GM10266 (cell line): ENCODE measurements around the gene HBZ.
"Not testable (repeated sequence)": the region's sequence is repeated elsewhere in the genome, so short reads cannot be mapped to it uniquely, and the experiment has no call there.

Experiments used
- DNase-seq: peaks from one replicate; pipeline ENCODE4 v3.0.0; 2012; ENCODE audit errors: extremely low spot score
- TF ChIP-seq, protein P1 (sequence below): IDR thresholded peaks from 2 replicates; pipeline ENCODE4 v1.5.1; 2012; ENCODE audit warnings: mild to moderate bottlenecking, low read depth; ENCODE audit not compliant: control insufficient read depth, insufficient read depth; ENCODE audit errors: missing control alignments

Gene HBZ

DNA sequence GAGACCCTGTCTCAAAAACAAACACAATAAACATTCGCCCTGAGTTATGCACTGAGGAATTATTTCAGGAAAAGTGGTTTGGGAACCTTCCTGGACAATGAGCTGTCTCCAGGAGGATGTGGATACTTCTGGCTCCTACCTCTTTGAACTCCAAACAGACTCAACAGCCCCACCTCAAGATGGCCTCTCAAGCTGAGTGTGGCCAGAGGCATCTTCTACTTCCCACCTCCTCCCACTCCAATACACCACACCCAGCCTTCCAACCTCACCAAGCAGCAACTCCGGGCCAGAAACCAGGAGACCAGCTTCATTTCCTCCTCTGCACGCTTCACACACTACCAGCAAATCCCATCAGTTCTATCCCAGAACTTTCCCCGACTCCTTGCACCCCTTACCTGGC lies 39.4 kb downstream of the HBZ start:
- TF ChIP-seq, protein P1, sequence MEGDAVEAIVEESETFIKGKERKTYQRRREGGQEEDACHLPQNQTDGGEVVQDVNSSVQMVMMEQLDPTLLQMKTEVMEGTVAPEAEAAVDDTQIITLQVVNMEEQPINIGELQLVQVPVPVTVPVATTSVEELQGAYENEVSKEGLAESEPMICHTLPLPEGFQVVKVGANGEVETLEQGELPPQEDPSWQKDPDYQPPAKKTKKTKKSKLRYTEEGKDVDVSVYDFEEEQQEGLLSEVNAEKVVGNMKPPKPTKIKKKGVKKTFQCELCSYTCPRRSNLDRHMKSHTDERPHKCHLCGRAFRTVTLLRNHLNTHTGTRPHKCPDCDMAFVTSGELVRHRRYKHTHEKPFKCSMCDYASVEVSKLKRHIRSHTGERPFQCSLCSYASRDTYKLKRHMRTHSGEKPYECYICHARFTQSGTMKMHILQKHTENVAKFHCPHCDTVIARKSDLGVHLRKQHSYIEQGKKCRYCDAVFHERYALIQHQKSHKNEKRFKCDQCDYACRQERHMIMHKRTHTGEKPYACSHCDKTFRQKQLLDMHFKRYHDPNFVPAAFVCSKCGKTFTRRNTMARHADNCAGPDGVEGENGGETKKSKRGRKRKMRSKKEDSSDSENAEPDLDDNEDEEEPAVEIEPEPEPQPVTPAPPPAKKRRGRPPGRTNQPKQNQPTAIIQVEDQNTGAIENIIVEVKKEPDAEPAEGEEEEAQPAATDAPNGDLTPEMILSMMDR: no peak
- no peak for DNase-seq

DNA sequence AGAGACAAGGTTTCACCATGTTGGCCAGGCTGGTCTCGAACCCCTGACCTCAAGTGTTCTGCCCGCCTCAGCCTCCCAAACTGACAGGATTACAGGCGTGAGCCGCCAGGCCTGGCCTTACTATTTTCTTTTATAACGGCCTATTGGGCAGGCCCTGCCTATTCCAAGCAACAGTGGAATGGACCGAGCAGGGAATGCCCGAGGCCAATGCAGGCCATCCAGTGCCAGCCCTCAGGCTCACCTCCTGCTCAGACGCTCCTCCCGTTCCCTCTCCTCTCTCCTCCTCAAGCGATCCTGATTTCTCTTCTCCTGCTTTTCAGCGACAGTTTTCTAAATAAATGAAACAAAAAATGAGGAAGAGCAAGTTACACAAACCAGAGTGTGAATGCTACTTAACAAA lies 40.2 kb downstream of the HBZ start:
- TF ChIP-seq, protein P1: no peak
- no peak for DNase-seq

DNA sequence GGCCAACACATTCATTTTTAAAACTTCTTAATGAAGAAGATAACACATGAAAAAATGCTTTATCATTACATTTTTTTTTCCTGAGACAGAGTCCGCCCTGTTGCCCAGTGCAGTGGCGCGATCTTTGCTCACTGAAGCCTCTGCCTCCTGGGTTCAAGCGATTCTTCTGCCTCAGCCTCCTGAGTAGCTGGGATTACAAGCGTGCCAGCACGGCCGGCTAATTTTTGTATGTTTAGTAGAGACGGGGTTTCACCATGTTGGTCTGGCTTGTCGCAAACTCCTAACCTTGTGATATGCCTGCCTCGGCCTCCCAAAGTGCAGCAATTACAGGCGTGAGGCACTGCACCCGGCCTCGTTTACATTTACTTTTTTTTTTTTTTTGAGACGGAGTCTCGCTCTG lies 41.0 kb downstream of the HBZ start:
- no peak for DNase-seq
- TF ChIP-seq, protein P1: no peak

DNA sequence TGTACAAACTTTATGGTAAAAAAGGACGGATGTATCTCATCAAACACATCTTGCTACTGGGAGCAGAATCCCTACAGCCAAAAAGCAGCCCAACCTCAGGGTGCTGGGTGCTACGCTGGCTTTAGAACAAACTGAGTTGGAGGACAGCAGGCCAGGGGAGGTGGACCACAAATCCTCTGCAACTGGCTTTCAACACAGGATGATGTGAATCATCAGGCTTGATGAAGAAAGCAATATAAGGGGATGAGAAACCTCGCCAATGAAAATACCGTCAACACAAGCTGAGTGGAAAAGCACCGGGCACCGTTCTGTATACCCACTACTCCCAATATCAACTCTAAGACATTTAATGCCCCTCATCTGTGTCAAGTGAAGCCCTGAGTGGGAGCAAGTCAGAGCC lies 42.1 kb downstream of the HBZ start:
- DNase-seq: no peak
- TF ChIP-seq, protein P1: no peak

DNA sequence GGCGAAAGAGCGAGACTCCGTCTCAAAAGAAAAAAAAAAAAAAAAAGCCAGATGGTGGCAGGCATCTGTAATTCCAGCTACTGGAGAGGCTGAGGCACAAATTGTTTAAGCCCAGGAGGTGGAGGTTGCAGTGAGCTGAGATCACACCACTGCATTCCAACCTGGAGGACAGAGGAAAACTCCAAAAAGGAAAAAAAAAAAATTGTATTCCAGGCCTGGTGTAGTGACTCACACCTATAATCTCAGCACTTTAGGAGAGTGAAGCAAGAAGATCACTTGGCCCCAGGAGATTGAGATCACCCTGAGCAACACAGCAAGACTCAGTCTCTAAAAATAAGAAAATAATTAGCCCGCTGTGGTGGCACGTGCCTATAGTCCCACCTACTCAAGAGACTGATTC lies 47.9 kb downstream of the HBZ start:
- TF ChIP-seq, protein P1: no peak
- DNase-seq: no peak

DNA sequence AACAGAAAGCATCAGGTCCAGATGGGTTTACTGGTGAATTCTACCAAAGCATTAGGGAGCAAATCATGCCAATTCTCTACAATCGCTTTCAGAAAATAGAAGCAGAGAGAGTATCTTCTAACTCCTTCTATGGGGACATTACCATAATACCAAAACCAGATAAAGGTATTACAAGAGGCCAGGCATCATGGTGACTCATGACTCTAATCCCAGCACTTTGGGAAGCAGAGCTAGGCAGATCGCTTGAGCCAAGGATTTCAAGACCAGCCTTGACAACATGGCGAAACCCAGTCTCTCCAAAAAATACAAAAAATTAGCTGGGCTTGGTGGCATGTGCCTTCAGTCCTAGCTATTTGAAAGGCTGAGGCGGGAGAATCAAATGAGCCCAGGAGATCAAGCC lies 50.8 kb downstream of the HBZ start:
- no peak for DNase-seq
- TF ChIP-seq, protein P1: no peak

DNA sequence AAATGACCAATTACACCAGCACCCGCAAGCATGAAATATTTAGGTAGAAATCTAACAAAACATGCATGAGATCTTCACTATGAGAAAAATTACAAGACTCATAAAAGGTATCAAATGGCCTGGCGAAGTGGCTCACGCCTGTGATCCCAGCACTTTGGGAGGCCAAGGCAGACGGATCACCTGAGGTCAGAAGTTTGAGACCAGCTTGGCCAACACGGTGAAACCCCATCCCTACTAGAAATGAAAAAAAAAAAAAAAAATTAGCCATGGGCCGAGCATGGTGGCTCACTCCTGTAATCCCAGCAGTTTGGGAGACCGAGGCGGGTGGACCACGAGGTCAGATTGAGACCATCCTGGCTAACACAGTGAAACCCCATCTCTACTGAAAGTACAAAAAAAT lies 51.6 kb downstream of the HBZ start:
- not testable (repeated sequence) for DNase-seq
